ENCODE results near the gene KIFAP3. TPM values are rescaled to one million over a fixed set of nuclear protein-coding genes. Genes with fewer than 3 reads are reported as not detected.
"Not testable (repeated sequence)": the region's sequence is repeated elsewhere in the genome, so short reads cannot be mapped to it uniquely, and the experiment has no call there.

Gene KIFAP3
- total RNA-seq, 1 donor from 2014 or later, result 26.6 TPM

- DNase-seq (ENCODE audit: low read depth), result no peak
- H3K27me3 ChIP-seq (ENCODE audit: control insufficient read depth, insufficient read depth, low read length), result no peaks in the 10 kb centered on the region
- H3K36me3 ChIP-seq (ENCODE audit: control insufficient read depth, insufficient read depth, low read length), result no peaks in the 10 kb centered on the region
- no peak for TF ChIP-seq CTCF (IDR thresholded peaks at IDR 0.05; ENCODE audit: insufficient read depth, low read length, poor library complexity, severe bottlenecking)
- H3K4me3 ChIP-seq (ENCODE audit: low read depth, low read length), result no peak overlapping the region
Observed at GRCh38 chr1:169921080-169921479, 153.4 kb downstream of the KIFAP3 start.

GRCh38 chr1:169918927-169919326, 155.6 kb downstream of the KIFAP3 start:
- TF ChIP-seq CTCF (IDR thresholded peaks at IDR 0.05; ENCODE audit: insufficient read depth, low read length, poor library complexity, severe bottlenecking), result no peak

GRCh38 chr1:169918220-169918619, 156.3 kb downstream of the KIFAP3 start:
- not testable (repeated sequence) for H3K27me3 ChIP-seq (ENCODE audit: control insufficient read depth, insufficient read depth, low read length); DNase-seq (ENCODE audit: low read depth); H3K36me3 ChIP-seq (ENCODE audit: control insufficient read depth, insufficient read depth, low read length); H3K4me3 ChIP-seq (ENCODE audit: low read depth, low read length)

More at GRCh38 chr1:169918927-169919326, 155.6 kb downstream of the KIFAP3 start:
- Histone ChIP-seq H3K27me3 (ENCODE audit: control insufficient read depth, insufficient read depth, low read length) (no peaks in the 10 kb centered on the region), H3K36me3 (ENCODE audit: control insufficient read depth, insufficient read depth, low read length) (no peaks in the 10 kb centered on the region), H3K4me3 (ENCODE audit: low read depth, low read length) (no peak overlapping the region)
- no peak for DNase-seq (ENCODE audit: low read depth)

- DNase-seq (ENCODE audit: low read depth), result no peak
- TF ChIP-seq CTCF (IDR thresholded peaks at IDR 0.05; ENCODE audit: insufficient read depth, low read length, poor library complexity, severe bottlenecking), result no peak
Observed at GRCh38 chr1:169915150-169915549, 159.3 kb downstream of the KIFAP3 start.

GRCh38 chr1:169914531-169914930, 160.0 kb downstream of the KIFAP3 start:
- TF ChIP-seq CTCF (IDR thresholded peaks at IDR 0.05; ENCODE audit: insufficient read depth, low read length, poor library complexity, severe bottlenecking), result no peak
- H3K4me3 ChIP-seq (ENCODE audit: low read depth, low read length), result no peak overlapping the region
- no peak for DNase-seq (ENCODE audit: low read depth)
- no peaks in the 10 kb centered on the region for H3K27me3 ChIP-seq (ENCODE audit: control insufficient read depth, insufficient read depth, low read length)
- H3K36me3 ChIP-seq (ENCODE audit: control insufficient read depth, insufficient read depth, low read length), result no peaks in the 10 kb centered on the region

More at GRCh38 chr1:169915150-169915549, 159.3 kb downstream of the KIFAP3 start:
- Histone ChIP-seq H3K36me3 (ENCODE audit: control insufficient read depth, insufficient read depth, low read length) (no peaks in the 10 kb centered on the region), H3K27me3 (ENCODE audit: control insufficient read depth, insufficient read depth, low read length) (no peaks in the 10 kb centered on the region), H3K4me3 (ENCODE audit: low read depth, low read length) (no peak overlapping the region)

- no peaks in the 10 kb centered on the region for H3K27me3 ChIP-seq (ENCODE audit: control insufficient read depth, insufficient read depth, low read length)
Observed at GRCh38 chr1:169909499-169909898, 165.0 kb downstream of the KIFAP3 start.

More at GRCh38 chr1:169909499-169909898, 165.0 kb downstream of the KIFAP3 start:
- TF ChIP-seq CTCF (IDR thresholded peaks at IDR 0.05; ENCODE audit: insufficient read depth, low read length, poor library complexity, severe bottlenecking), result no peak
- Histone ChIP-seq H3K4me3 (ENCODE audit: low read depth, low read length) (no peak overlapping the region), H3K36me3 (ENCODE audit: control insufficient read depth, insufficient read depth, low read length) (no peaks in the 10 kb centered on the region)
- no peak for DNase-seq (ENCODE audit: low read depth)

Data from kidney epithelial cell (primary cell).